ENCODE measurements around the gene CPVL. TPM values are rescaled to one million over a fixed set of nuclear protein-coding genes. Genes with fewer than 3 reads are reported as not detected.

Gene CPVL
- total RNA-seq, 2 experiments from 2014 or later = not detected

DNA sequence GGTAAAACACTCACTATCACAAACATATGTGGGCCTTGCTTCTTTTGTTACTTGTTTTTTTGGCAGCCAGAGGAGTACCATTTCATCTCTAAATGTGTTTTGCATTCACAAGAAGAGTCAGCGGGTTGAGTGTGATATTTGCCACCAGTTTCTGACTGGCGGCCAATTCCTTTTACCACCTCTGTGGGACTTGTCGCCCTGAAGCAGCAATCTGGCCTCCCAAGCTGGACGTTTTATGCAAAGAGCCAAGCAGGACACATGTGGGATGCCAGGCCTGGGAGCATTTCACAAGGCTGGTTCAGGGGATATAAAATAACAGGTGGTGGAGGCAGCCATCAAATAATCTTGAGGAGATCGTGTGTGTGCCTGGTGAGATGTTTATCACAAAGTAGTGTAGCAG is 126.4 kb downstream of the CPVL start:
- no peak for DNase-seq
- H3K9me3 Mint-ChIP-seq = peaks cover 13% of the 10 kb centered on the region
- CTCF ChIA-PET = interaction anchor here (0.7 kb wide), 1 partner anchor 21 kb away, joined by 4 read pairs; no protein-coding TSS in a partner anchor

DNA sequence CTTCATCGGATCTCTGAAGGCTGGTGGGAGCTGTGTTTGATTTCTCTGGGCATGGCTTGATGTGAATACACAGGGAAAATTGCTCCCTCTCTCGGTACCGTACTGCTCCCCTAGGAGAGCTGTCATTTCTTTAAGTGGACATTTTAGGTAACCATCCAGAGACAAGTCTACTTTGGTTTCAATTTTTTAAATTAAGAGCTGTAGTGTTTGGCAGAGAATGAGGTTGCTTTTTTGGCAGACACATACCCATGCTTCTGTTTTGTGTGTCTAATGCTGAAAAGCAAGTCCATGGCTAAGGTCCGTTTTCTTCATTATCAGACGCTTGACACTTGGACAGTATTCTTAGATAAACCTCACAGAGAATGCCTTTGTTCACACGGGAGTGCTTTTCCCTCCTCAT is 127.0 kb downstream of the CPVL start:
- no peaks in the 10 kb centered on the region for H3K4me1 Mint-ChIP-seq (ENCODE audit: low read depth)

More for the DNA sequence above, 126.4 kb downstream of the CPVL start:
- Mint-ChIP-seq H3K27me3 (ENCODE audit: low read depth) (no peaks in the 10 kb centered on the region), H3K4me1 (ENCODE audit: low read depth) (no peaks in the 10 kb centered on the region), H3K36me3 (ENCODE audit: low read depth) (no peaks in the 10 kb centered on the region), H3K27ac (no peak overlapping the region), H3K4me3 (no peak overlapping the region)
- intact Hi-C loops (cut with micrococcal nuclease) = no loop called here

DNA sequence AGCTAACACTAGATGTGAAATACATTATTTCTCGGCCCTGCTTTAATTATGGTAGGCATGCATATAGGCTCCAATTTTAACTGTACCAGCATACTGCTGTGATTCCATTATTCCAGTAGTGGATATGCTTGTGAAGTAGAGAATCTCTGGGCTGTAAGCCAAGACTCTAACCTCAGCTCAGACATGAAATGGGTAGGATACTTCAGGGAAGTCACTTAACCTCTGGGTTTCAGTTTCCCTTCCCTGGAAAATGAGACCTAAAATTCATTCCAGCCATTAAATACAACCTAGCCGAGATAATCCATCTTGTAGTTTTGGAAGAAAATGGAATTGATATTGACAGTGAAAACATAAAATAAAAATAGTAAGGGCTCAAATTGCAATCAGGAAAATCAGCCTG is 128.6 kb downstream of the CPVL start:
- peaks cover 7% of the 10 kb centered on the region for H3K9me3 Mint-ChIP-seq
- no peaks in the 10 kb centered on the region for H3K36me3 Mint-ChIP-seq (ENCODE audit: low read depth)
- CTCF ChIA-PET = no interaction called here
- intact Hi-C loops (cut with micrococcal nuclease) = no loop called here
- no peaks in the 10 kb centered on the region for H3K27me3 Mint-ChIP-seq (ENCODE audit: low read depth)
- DNase-seq = no peak
- no peaks in the 10 kb centered on the region for H3K4me1 Mint-ChIP-seq (ENCODE audit: low read depth)
- H3K4me3 Mint-ChIP-seq = no peak overlapping the region
- H3K27ac Mint-ChIP-seq = no peak overlapping the region

More for the DNA sequence above, 127.0 kb downstream of the CPVL start:
- intact Hi-C loops (cut with micrococcal nuclease) = no loop called here
- no peaks in the 10 kb centered on the region for H3K36me3 Mint-ChIP-seq (ENCODE audit: low read depth)
- CTCF ChIA-PET = no interaction called here
- H3K27me3 Mint-ChIP-seq (ENCODE audit: low read depth) = no peaks in the 10 kb centered on the region
- no peak overlapping the region for H3K27ac Mint-ChIP-seq
- no peak for DNase-seq
- peaks cover 8% of the 10 kb centered on the region for H3K9me3 Mint-ChIP-seq
- no peak overlapping the region for H3K4me3 Mint-ChIP-seq

DNA sequence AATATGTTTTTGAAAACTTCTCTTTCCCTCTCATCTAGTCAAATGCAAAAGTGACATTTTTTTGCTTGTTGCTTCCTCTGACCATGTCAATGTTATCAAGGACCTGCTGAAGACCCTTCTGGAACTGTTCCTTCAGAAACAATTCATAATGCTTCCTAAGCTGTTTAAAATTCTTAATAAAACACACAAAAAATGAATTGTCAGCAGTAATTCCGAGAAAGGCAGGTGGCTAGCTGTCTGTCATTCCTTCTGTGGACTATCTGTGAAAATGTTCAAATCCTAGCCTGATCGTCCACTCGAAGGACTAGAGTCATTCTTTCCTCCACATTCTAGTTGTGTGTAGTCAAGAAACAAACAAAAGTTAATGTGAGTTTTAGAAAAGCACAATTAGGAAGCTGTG is 131.6 kb downstream of the CPVL start:
- Mint-ChIP-seq H3K36me3 (ENCODE audit: low read depth) (no peaks in the 10 kb centered on the region), H3K4me1 (ENCODE audit: low read depth) (no peaks in the 10 kb centered on the region), H3K9me3 (no peaks in the 10 kb centered on the region), H3K27ac (no peak overlapping the region), H3K27me3 (ENCODE audit: low read depth) (no peaks in the 10 kb centered on the region), H3K4me3 (no peak overlapping the region)
- intact Hi-C loops (cut with micrococcal nuclease) = no loop called here
- no peak for DNase-seq
- CTCF ChIA-PET = no interaction called here

DNA sequence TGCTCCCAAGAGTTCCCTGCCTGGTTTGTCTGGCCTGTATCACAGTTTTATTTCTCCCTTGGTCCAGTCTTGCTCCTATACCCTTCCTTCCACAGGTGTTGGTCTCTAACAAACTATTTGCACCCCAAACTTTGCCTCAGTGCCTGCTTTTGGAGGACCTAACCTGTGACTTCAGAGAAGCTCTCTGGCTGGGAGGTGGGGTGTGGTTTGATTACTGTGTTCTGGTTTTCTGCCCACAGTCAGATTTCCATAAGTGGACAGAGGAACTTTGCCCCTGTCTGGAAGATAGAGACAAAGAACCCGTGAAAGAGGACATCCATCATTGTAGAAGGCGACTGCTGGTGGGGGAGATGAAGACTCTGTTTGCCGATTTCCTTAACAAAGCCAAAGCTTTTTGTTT is 132.4 kb downstream of the CPVL start:
- Mint-ChIP-seq H3K27ac (no peak overlapping the region), H3K9me3 (no peaks in the 10 kb centered on the region), H3K27me3 (ENCODE audit: low read depth) (no peaks in the 10 kb centered on the region), H3K4me3 (no peak overlapping the region), H3K36me3 (ENCODE audit: low read depth) (no peaks in the 10 kb centered on the region), H3K4me1 (ENCODE audit: low read depth) (no peaks in the 10 kb centered on the region)
- CTCF ChIA-PET = interaction anchor here (1.1 kb wide), 1 partner anchor 948 kb away, joined by 4 read pairs; no protein-coding TSS in a partner anchor
- no peak for DNase-seq
- intact Hi-C loops (cut with micrococcal nuclease) = no loop called here

DNA sequence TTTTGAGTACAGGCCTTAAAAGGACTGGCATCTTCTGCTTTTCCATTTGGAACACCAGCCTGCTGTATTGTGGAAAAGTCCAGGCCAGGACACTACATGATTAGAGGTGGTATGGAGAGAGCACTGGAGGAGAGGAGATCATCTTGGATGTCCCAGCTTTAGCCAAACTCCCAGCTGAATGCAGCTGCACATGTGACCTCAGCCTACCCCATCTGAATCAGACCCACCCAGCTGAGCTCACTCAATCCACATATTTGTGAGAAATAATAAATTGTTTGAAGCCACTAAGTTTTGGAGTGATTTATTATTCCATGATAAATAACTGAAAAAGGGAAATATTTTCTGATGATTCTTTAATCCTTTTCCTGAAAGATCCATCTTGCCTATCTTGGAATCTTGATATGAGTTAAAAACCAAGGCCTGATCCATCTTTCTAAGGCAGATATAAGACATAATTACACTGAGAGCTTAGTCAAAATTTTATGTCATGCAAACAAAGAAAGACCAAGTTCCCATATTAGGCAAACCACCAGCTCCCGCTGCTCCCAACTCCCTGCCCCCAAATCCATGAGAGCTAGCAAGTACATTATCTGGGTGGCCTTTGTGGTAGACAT is 133.1 kb downstream of the CPVL start:
- CTCF ChIA-PET = interaction anchor here (1.1 kb wide), 1 partner anchor 948 kb away, joined by 4 read pairs; no protein-coding TSS in a partner anchor
- intact Hi-C loops (cut with micrococcal nuclease) = no loop called here
- Mint-ChIP-seq H3K27me3 (ENCODE audit: low read depth) (no peaks in the 10 kb centered on the region), H3K27ac (no peak overlapping the region), H3K4me3 (no peak overlapping the region), H3K36me3 (ENCODE audit: low read depth) (no peaks in the 10 kb centered on the region), H3K9me3 (no peaks in the 10 kb centered on the region), H3K4me1 (ENCODE audit: low read depth) (no peaks in the 10 kb centered on the region)
- no peak for DNase-seq

DNA sequence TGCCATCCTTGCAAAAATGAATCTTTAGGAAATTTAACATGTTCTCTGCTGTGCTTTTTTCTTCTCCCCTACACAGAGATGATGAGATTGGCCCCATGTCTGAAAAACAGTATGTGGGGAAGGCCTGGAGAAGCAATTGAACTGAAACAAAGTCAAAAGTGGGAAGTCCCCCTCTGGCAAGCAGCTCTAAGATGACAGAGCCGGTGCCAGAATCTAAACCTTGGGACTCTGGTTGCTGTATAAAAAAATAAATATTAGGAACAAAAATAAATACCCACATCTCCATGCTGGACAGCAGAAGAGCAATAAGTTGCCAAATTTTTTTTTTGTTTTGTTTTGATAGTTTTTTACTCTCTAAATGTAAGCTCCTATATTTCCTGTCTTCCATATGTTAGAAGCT is 136.4 kb downstream of the CPVL start:
- H3K4me1 Mint-ChIP-seq (ENCODE audit: low read depth) = no peaks in the 10 kb centered on the region
- no peak for DNase-seq
- H3K4me3 Mint-ChIP-seq = no peak overlapping the region
- CTCF ChIA-PET = interaction anchor here (0.7 kb wide), 1 partner anchor 137 kb away, joined by 3 read pairs; no protein-coding TSS in a partner anchor
- intact Hi-C loops (cut with micrococcal nuclease) = no loop called here
- H3K9me3 Mint-ChIP-seq = no peaks in the 10 kb centered on the region
- peaks cover 4% of the 10 kb centered on the region for H3K27me3 Mint-ChIP-seq (ENCODE audit: low read depth)
- H3K36me3 Mint-ChIP-seq (ENCODE audit: low read depth) = no peaks in the 10 kb centered on the region
- H3K27ac Mint-ChIP-seq = no peak overlapping the region

DNA sequence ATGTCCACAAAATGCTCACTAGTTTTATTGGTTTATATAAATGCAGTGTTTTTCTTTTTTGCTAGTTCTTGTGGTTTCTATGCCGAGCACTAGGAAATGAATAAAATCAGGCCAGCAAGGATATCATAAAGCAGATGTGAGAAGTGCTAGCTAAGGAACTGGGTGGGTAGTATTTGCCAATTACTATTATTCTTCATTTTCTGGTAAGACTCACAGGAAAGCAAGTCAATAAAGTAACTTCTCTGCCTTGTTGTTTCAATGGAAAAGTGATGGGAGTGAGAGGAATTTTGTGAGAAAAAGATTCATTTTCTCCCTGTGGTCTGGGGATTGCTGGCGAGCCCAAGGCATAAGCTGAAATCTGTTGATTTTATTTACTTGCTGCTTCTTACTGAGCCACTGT is 137.7 kb downstream of the CPVL start:
- H3K4me1 Mint-ChIP-seq (ENCODE audit: low read depth) = no peaks in the 10 kb centered on the region
- no peaks in the 10 kb centered on the region for H3K36me3 Mint-ChIP-seq (ENCODE audit: low read depth)
- CTCF ChIA-PET = no interaction called here
- H3K4me3 Mint-ChIP-seq = no peak overlapping the region
- H3K9me3 Mint-ChIP-seq = no peaks in the 10 kb centered on the region
- no peak for DNase-seq
- H3K27ac Mint-ChIP-seq = no peak overlapping the region
- peaks cover 4% of the 10 kb centered on the region for H3K27me3 Mint-ChIP-seq (ENCODE audit: low read depth)
- intact Hi-C loops (cut with micrococcal nuclease) = no loop called here

DNA sequence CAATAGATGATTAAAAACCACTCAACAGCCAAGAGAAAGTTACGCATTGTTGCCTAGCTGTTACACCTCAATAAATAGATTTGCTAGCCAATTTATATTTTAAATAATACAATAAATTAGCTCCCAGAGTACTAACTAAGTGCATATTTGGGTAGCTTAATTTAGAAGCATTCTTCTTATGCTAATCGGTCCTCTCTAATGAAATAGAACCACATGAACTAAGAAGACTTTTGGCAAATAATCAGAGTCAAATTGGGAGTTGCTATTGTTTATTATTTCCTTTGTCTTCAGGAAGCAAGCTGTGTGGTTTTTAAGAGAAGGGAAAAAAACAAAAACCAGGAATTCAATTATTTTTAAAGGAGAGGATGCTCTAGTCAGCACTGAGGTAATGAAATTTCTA is 139.2 kb downstream of the CPVL start:
- CTCF ChIA-PET = no interaction called here
- Mint-ChIP-seq H3K36me3 (ENCODE audit: low read depth) (no peaks in the 10 kb centered on the region), H3K4me3 (no peak overlapping the region), H3K4me1 (ENCODE audit: low read depth) (no peaks in the 10 kb centered on the region), H3K27ac (no peak overlapping the region), H3K27me3 (ENCODE audit: low read depth) (peaks cover 4% of the 10 kb centered on the region), H3K9me3 (no peaks in the 10 kb centered on the region)
- no peak for DNase-seq
- intact Hi-C loops (cut with micrococcal nuclease) = no loop called here

DNA sequence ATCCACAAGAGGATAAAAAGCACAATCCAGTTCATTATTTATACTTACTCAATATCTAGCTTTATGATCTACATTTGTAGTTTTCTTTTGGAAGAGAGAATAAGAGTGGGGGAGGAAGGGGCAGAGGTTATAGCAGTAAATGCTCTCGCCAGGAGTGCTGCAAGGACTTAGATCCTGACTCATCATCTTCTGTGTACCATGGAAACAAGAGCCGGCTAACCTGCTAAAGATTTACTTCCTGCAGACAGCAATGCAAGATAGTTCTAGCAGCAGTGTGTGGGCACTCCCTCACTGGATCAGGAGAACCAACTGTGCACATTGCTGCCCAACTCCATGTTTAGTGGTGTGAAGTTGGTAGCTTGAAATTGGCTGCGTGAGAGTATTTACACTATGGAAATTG is 140.5 kb downstream of the CPVL start:
- CTCF ChIA-PET = no interaction called here
- H3K36me3 Mint-ChIP-seq (ENCODE audit: low read depth) = no peaks in the 10 kb centered on the region
- DNase-seq = no peak
- H3K27me3 Mint-ChIP-seq (ENCODE audit: low read depth) = peaks cover 4% of the 10 kb centered on the region
- intact Hi-C loops (cut with micrococcal nuclease) = no loop called here
- no peaks in the 10 kb centered on the region for H3K9me3 Mint-ChIP-seq
- H3K4me1 Mint-ChIP-seq (ENCODE audit: low read depth) = no peaks in the 10 kb centered on the region
- H3K27ac Mint-ChIP-seq = no peak overlapping the region
- H3K4me3 Mint-ChIP-seq = no peak overlapping the region

DNA sequence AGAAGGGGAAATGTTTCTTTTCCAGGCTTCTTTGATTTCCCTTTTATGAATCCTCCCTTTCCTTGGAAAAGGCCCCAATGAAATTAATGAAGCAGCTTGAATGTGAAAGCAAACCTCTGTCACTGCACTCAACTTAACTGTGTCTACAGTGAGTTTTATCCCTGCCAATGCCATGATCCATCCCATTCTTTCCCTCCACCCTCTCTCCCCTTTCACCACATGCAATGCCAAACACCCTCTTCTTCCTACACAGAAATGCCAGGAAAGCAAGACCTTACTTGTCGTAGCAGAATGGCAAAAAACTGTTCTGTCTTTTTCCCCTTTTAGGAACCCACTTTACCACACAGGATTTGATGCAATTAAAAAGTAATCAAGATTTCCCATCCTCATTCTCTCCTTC is 140.9 kb downstream of the CPVL start:
- DNase-seq = no peak
- H3K36me3 Mint-ChIP-seq (ENCODE audit: low read depth) = no peaks in the 10 kb centered on the region
- H3K27me3 Mint-ChIP-seq (ENCODE audit: low read depth) = peaks cover 4% of the 10 kb centered on the region
- intact Hi-C loops (cut with micrococcal nuclease) = no loop called here
- H3K4me3 Mint-ChIP-seq = no peak overlapping the region
- no peaks in the 10 kb centered on the region for H3K9me3 Mint-ChIP-seq
- no peaks in the 10 kb centered on the region for H3K4me1 Mint-ChIP-seq (ENCODE audit: low read depth)
- CTCF ChIA-PET = no interaction called here
- H3K27ac Mint-ChIP-seq = no peak overlapping the region

DNA sequence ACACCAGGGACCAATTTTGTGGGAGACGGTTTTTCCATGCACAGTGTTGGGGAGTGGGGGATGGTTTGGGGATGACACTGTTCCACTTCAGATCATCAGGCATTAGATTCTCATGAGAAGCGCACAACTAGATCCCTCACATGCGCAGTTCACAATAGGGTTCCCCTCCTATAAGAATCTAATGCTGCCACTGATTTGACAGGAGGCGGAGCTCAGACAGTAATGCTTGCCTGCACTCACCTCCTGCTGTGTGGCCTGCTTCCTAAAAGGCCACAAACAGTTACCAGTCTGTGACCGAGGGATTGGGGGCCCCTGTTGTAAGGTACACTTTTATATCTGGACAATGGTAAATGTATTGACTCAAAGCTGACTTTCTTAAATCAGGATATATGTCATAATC is 142.6 kb downstream of the CPVL start:
- Mint-ChIP-seq H3K4me3 (no peak overlapping the region), H3K27me3 (ENCODE audit: low read depth) (peaks cover 6% of the 10 kb centered on the region), H3K36me3 (ENCODE audit: low read depth) (no peaks in the 10 kb centered on the region), H3K4me1 (ENCODE audit: low read depth) (no peaks in the 10 kb centered on the region), H3K9me3 (no peaks in the 10 kb centered on the region), H3K27ac (no peak overlapping the region)
- no peak for DNase-seq
- CTCF ChIA-PET = no interaction called here
- intact Hi-C loops (cut with micrococcal nuclease) = no loop called here

DNA sequence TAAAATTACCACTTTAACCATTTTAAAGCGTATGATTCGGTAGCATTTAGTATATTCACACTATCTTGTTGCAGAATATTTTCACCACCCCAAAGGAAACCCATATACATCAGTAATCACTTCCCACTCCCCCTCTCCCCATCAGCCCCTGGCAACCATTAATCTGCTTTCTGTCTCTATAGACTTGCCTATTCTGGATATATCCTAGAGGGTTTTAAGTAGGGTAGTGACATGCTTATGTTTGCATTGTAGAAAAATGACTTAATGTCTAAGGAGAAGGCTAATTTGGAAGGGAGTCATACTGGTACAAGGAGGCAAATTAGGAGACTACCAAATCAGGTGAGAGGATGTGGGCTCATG is 145.6 kb downstream of the CPVL start:
- no peak for DNase-seq
- H3K27ac Mint-ChIP-seq = no peak overlapping the region
- no peak overlapping the region for H3K4me3 Mint-ChIP-seq
- intact Hi-C loops (cut with micrococcal nuclease) = no loop called here
- H3K9me3 Mint-ChIP-seq = no peaks in the 10 kb centered on the region
- peaks cover 4% of the 10 kb centered on the region for H3K27me3 Mint-ChIP-seq (ENCODE audit: low read depth)
- H3K36me3 Mint-ChIP-seq (ENCODE audit: low read depth) = no peaks in the 10 kb centered on the region
- CTCF ChIA-PET = no interaction called here
- H3K4me1 Mint-ChIP-seq (ENCODE audit: low read depth) = no peaks in the 10 kb centered on the region
